ENCODE results near the gene LRCOL1.

The LRCOL1 gene

GRCh38 chr12:132635076-132635955, 24.9 kb upstream of the LRCOL1 start:
- DNase-seq, result no peak

GRCh38 chr12:132634411-132634990, 24.1 kb upstream of the LRCOL1 start:
- no peak for DNase-seq

GRCh38 chr12:132633901-132634300, 23.5 kb upstream of the LRCOL1 start:
- DNase-seq, result no peak

GRCh38 chr12:132633398-132633797, 23.0 kb upstream of the LRCOL1 start:
- no peak for DNase-seq

- DNase-seq, result no peak
These were observed 22.3 kb upstream of the LRCOL1 start for GRCh38 chr12:132632521-132633228.

GRCh38 chr12:132631666-132632065, 21.3 kb upstream of the LRCOL1 start:
- no peak for DNase-seq

GRCh38 chr12:132630672-132631071, 20.3 kb upstream of the LRCOL1 start:
- DNase-seq, result no peak

GRCh38 chr12:132629330-132629729, 18.9 kb upstream of the LRCOL1 start:
- no peak for DNase-seq

- DNase-seq, result no peak
These were observed 15.5 kb upstream of the LRCOL1 start for GRCh38 chr12:132625731-132626430.

- no peak for DNase-seq
These were observed 14.7 kb upstream of the LRCOL1 start for GRCh38 chr12:132624910-132625630.

- DNase-seq, result no peak
These were observed 13.9 kb upstream of the LRCOL1 start for GRCh38 chr12:132624186-132624855.

- DNase-seq, result no peak
These were observed 12.9 kb upstream of the LRCOL1 start for GRCh38 chr12:132623072-132623869.

GRCh38 chr12:132622437-132623071, 12.2 kb upstream of the LRCOL1 start:
- no peak for DNase-seq

- no peak for DNase-seq
These were observed 11.5 kb upstream of the LRCOL1 start for GRCh38 chr12:132621657-132622435.

- DNase-seq, result no peak
These were observed 10.7 kb upstream of the LRCOL1 start for GRCh38 chr12:132620899-132621656.

- no peak for DNase-seq
These were observed 9.9 kb upstream of the LRCOL1 start for GRCh38 chr12:132620113-132620898.

- DNase-seq, result no peak
These were observed 9.2 kb upstream of the LRCOL1 start for GRCh38 chr12:132619386-132620112.

- DNase-seq, result no peak
These were observed 8.6 kb upstream of the LRCOL1 start for GRCh38 chr12:132619071-132619385.
